GM19438 (cell line): ENCODE results near the gene RASGRF1.
"Not testable (repeated sequence)": the region's sequence is repeated elsewhere in the genome, so short reads cannot be mapped to it uniquely, and the experiment has no call there.

Source experiments
- ATAC-seq: cut with Tn5 transposase; IDR thresholded peaks from one replicate; pipeline ENCODE4 v1.9.1; 2021; ENCODE audit warnings: low read depth; ENCODE audit not compliant: unreplicated experiment

The RASGRF1 gene

GRCh38 chr15:79090487-79091203 lies at the start of gene RASGRF1:
Gene RASGRF1 (minus strand): TSS chr15:79090780. CDS start chr15:79090498, 282 bp downstream.
- ATAC-seq, result no peak

GRCh38 chr15:79136434-79137046 lies 46.0 kb upstream of the RASGRF1 start:
- ATAC-seq, result no peak

GRCh38 chr15:79133309-79133708 lies 42.7 kb upstream of the RASGRF1 start:
- ATAC-seq, result no peak

GRCh38 chr15:79132770-79133169 lies 42.2 kb upstream of the RASGRF1 start:
- ATAC-seq, result no peak

GRCh38 chr15:79132361-79132760 lies 41.8 kb upstream of the RASGRF1 start:
- no peak for ATAC-seq

GRCh38 chr15:79130535-79131130 lies 40.1 kb upstream of the RASGRF1 start:
- ATAC-seq, result no peak

- ATAC-seq, result no peak
Observed at GRCh38 chr15:79129235-79129634, 38.7 kb upstream of the RASGRF1 start.

GRCh38 chr15:79128556-79128955 lies 38.0 kb upstream of the RASGRF1 start:
- no peak for ATAC-seq

- no peak for ATAC-seq
Observed at GRCh38 chr15:79124388-79124787, 33.8 kb upstream of the RASGRF1 start.

GRCh38 chr15:79122991-79123390 lies 32.4 kb upstream of the RASGRF1 start:
- no peak for ATAC-seq

GRCh38 chr15:79122391-79122790 lies 31.8 kb upstream of the RASGRF1 start:
- no peak for ATAC-seq

- ATAC-seq, result no peak
Observed at GRCh38 chr15:79121571-79121970, 31.0 kb upstream of the RASGRF1 start.

GRCh38 chr15:79117442-79118204 lies 27.0 kb upstream of the RASGRF1 start:
- ATAC-seq, result no peak

- ATAC-seq, result no peak
Observed at GRCh38 chr15:79116771-79117170, 26.2 kb upstream of the RASGRF1 start.

- ATAC-seq, result no peak
Observed at GRCh38 chr15:79115986-79116665, 25.5 kb upstream of the RASGRF1 start.

GRCh38 chr15:79113831-79114230 lies 23.3 kb upstream of the RASGRF1 start:
- ATAC-seq, result no peak

- ATAC-seq, result not testable (repeated sequence)
Observed at GRCh38 chr15:79111404-79111803, 20.8 kb upstream of the RASGRF1 start.

GRCh38 chr15:79105141-79105540 lies 14.6 kb upstream of the RASGRF1 start:
- no peak for ATAC-seq

GRCh38 chr15:79102595-79102994 lies 12.0 kb upstream of the RASGRF1 start:
- ATAC-seq, result no peak

GRCh38 chr15:79101866-79102581 lies 11.4 kb upstream of the RASGRF1 start:
- ATAC-seq, result no peak
